ENCODE measurements around the gene GFER. TPM values are rescaled to one million over a fixed set of nuclear protein-coding genes. Genes with fewer than 3 reads are reported as not detected.

GFER gene
- total and polyA plus RNA-seq, 9 of the 15 experiments (the other 6 are each of a cell fraction or from before 2014, with no cell fraction given): 4.3 to 53.7 (median 19.8) TPM

GRCh38 chr16:1984347-1985225, 593 bp downstream of the GFER start (continued):
- TF ChIP-seq ZC3H8 (IDR thresholded peaks at IDR 0.05) (no peak), PPARD (CRISPR knock-in tag; IDR thresholded peaks at IDR 0.05) (no peak), KAT7 (CRISPR knock-in tag; IDR thresholded peaks at IDR 0.05; ENCODE audit: borderline replicate concordance) (no peak), HCFC1 (IDR thresholded peaks at IDR 0.05; ENCODE audit: low read depth, low read length) (no peak), TEAD2 (tag; IDR thresholded peaks at IDR 0.05) (no peak), SIN3A (IDR thresholded peaks at IDR 0.05; ENCODE audit: borderline replicate concordance in 2 of 2, control insufficient read depth in 1 of 2, low read depth in 2 of 2, low read length in 2 of 2) (0 out of 4 replicates have a peak, but pooled peaks of 1 of the 2 experiments have one; percentile 17), ZNF146 (CRISPR knock-in tag; IDR thresholded peaks at IDR 0.05; ENCODE audit: unreplicated experiment) (no peak), EGR1 (conservative IDR thresholded peaks at IDR 0.05) (peak; percentile 38; the same call in 1 of the 2 replicates), FOSL1 (tag; conservative IDR thresholded peaks at IDR 0.05) (0 out of 2 replicates have a peak, but pooled peaks have one; percentile 1), PHF21A (IDR thresholded peaks at IDR 0.05; ENCODE audit: borderline replicate concordance, low read depth) (no peak)
